CD4-positive, alpha-beta T cell treated with Interleukin-17A for 4 hours (primary cell): ENCODE data around the gene NBEAL2.
"Not testable (repeated sequence)": the region's sequence is repeated elsewhere in the genome, so short reads cannot be mapped to it uniquely, and the experiment has no call there.

ENCODE experiments used
- DNase-seq: peaks from one replicate; pipeline ENCODE4 v3.0.0-alpha.2; 2020; ENCODE audit warnings: mixed read lengths

The NBEAL2 gene

GRCh38 chr3:47016086-47016933 lies 36.8 kb downstream of the NBEAL2 start:
- no peak for DNase-seq

GRCh38 chr3:47016934-47017435 lies 37.5 kb downstream of the NBEAL2 start:
- DNase-seq = peak; percentile 42

GRCh38 chr3:47017504-47018268 lies 38.2 kb downstream of the NBEAL2 start:
- DNase-seq = no peak

- DNase-seq = no peak
These were observed 38.8 kb downstream of the NBEAL2 start for GRCh38 chr3:47018269-47018611.

- no peak for DNase-seq
These were observed 39.7 kb downstream of the NBEAL2 start for GRCh38 chr3:47019201-47019600.

- no peak for DNase-seq
These were observed 40.8 kb downstream of the NBEAL2 start for GRCh38 chr3:47020311-47020710.

- DNase-seq = no peak
These were observed 43.2 kb downstream of the NBEAL2 start for GRCh38 chr3:47022641-47023071.

GRCh38 chr3:47024932-47025331 lies 45.5 kb downstream of the NBEAL2 start:
- no peak for DNase-seq

GRCh38 chr3:47026432-47026831 lies 47.0 kb downstream of the NBEAL2 start:
- DNase-seq = not testable (repeated sequence)

- DNase-seq = no peak
These were observed 48.7 kb downstream of the NBEAL2 start for GRCh38 chr3:47028146-47028545.

GRCh38 chr3:47028667-47029066 lies 49.2 kb downstream of the NBEAL2 start:
- no peak for DNase-seq

- DNase-seq = not testable (repeated sequence)
These were observed 51.6 kb downstream of the NBEAL2 start for GRCh38 chr3:47031041-47031440.

GRCh38 chr3:47034868-47035489 lies 55.5 kb downstream of the NBEAL2 start:
- no peak for DNase-seq

- DNase-seq = no peak
These were observed 56.2 kb downstream of the NBEAL2 start for GRCh38 chr3:47035645-47036044.

- no peak for DNase-seq
These were observed 56.7 kb downstream of the NBEAL2 start for GRCh38 chr3:47036145-47036544.

GRCh38 chr3:47037302-47037701 lies 57.8 kb downstream of the NBEAL2 start:
- DNase-seq = not testable (repeated sequence)

- no peak for DNase-seq
These were observed 61.6 kb downstream of the NBEAL2 start for GRCh38 chr3:47041114-47041513.

GRCh38 chr3:47042231-47042791 lies 62.8 kb downstream of the NBEAL2 start:
- no peak for DNase-seq

GRCh38 chr3:47047069-47047468 lies 67.6 kb downstream of the NBEAL2 start:
- DNase-seq = no peak

GRCh38 chr3:47047673-47048072 lies 68.2 kb downstream of the NBEAL2 start:
- DNase-seq = no peak

- no peak for DNase-seq
These were observed 74.9 kb downstream of the NBEAL2 start for GRCh38 chr3:47054412-47054811.

GRCh38 chr3:47056705-47057104 lies 77.2 kb downstream of the NBEAL2 start:
- peak; percentile 4 for DNase-seq

GRCh38 chr3:47057212-47057671 lies 77.8 kb downstream of the NBEAL2 start:
- peak; percentile 68 for DNase-seq
